ENCODE data around the gene CLIP2.

DNA sequence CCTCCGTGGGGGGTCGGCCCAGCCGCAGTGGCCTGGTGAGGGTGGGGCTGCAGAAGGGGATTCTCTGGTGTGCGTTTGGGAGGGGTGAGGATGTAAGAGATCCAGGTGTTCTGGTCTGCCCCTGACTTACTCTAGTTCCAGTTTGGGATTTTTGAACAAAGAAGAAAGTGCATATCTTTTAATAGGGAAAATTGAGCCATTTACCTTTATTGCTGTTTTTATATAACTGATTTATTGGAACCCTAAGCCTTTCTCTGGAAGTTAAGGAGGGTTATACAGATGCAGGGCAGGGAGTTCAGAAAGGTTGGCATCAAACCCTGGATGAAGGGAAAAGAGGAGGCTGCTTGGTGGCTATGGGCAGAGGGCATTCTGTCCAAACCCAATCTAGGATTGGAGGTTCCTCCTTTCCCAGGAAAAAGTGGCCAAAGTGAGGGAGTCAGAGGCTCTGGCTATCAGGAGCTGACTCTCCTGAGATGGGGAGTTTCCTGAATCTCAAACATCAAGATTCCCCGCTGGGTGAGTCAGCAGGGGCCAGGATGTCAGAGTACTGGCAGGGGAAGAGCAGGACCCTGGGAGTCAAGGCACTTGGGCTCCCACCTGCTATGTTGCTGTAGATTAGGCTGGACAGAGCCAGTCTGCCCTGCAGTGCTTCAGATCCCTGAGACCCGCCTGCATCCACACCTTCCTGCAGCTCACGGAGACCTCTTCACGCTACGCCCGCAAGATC, 67.5 kb downstream of the CLIP2 start:
- TF ChIP-seq, protein P1, sequence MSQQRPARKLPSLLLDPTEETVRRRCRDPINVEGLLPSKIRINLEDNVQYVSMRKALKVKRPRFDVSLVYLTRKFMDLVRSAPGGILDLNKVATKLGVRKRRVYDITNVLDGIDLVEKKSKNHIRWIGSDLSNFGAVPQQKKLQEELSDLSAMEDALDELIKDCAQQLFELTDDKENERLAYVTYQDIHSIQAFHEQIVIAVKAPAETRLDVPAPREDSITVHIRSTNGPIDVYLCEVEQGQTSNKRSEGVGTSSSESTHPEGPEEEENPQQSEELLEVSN (IDR thresholded peaks at IDR 0.05): no peak
- TF ChIP-seq, protein P2, sequence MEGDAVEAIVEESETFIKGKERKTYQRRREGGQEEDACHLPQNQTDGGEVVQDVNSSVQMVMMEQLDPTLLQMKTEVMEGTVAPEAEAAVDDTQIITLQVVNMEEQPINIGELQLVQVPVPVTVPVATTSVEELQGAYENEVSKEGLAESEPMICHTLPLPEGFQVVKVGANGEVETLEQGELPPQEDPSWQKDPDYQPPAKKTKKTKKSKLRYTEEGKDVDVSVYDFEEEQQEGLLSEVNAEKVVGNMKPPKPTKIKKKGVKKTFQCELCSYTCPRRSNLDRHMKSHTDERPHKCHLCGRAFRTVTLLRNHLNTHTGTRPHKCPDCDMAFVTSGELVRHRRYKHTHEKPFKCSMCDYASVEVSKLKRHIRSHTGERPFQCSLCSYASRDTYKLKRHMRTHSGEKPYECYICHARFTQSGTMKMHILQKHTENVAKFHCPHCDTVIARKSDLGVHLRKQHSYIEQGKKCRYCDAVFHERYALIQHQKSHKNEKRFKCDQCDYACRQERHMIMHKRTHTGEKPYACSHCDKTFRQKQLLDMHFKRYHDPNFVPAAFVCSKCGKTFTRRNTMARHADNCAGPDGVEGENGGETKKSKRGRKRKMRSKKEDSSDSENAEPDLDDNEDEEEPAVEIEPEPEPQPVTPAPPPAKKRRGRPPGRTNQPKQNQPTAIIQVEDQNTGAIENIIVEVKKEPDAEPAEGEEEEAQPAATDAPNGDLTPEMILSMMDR (IDR thresholded peaks at IDR 0.05; ENCODE audit: control extremely low read depth in 1 of 3, insufficient read depth in 1 of 3, low read depth in 1 of 3, low read length in 3 of 3): no peak
- no peak for TF ChIP-seq EGR1 (IDR thresholded peaks at IDR 0.05; ENCODE audit: borderline replicate concordance, low read depth, low read length)
- no peak for TF ChIP-seq CREB1 (IDR thresholded peaks at IDR 0.05)
- no peak for TF ChIP-seq SRF (IDR thresholded peaks at IDR 0.05; ENCODE audit: low read depth, low read length)
